ENCODE results near the gene FAM222A.

Gene FAM222A

GRCh38 chr12:109706747-109707469 is 6.7 kb upstream of the FAM222A start:
- no peak for DNase-seq (ENCODE audit: low read depth)
- no peak overlapping the region for H3K4me3 ChIP-seq (ENCODE audit: low read depth, low read length)
- TF ChIP-seq CTCF (conservative IDR thresholded peaks at IDR 0.05; ENCODE audit: low read depth, low read length) = no peak

GRCh38 chr12:109707470-109707821 is 6.2 kb upstream of the FAM222A start:
- no peak for DNase-seq (ENCODE audit: low read depth)
- TF ChIP-seq CTCF (conservative IDR thresholded peaks at IDR 0.05; ENCODE audit: low read depth, low read length) = no peak
- H3K4me3 ChIP-seq (ENCODE audit: low read depth, low read length) = no peak overlapping the region

GRCh38 chr12:109708939-109709338 is 4.7 kb upstream of the FAM222A start:
- no peak overlapping the region for H3K4me3 ChIP-seq (ENCODE audit: low read depth, low read length)
- TF ChIP-seq CTCF (conservative IDR thresholded peaks at IDR 0.05; ENCODE audit: low read depth, low read length) = no peak

GRCh38 chr12:109709401-109709991 is 4.1 kb upstream of the FAM222A start:
- no peak overlapping the region for H3K4me3 ChIP-seq (ENCODE audit: low read depth, low read length)
- no peak for DNase-seq (ENCODE audit: low read depth)
- no peak for TF ChIP-seq CTCF (conservative IDR thresholded peaks at IDR 0.05; ENCODE audit: low read depth, low read length)

More at GRCh38 chr12:109708939-109709338, 4.7 kb upstream of the FAM222A start:
- DNase-seq (ENCODE audit: low read depth) = no peak

- no peak for DNase-seq (ENCODE audit: low read depth)
- TF ChIP-seq CTCF (conservative IDR thresholded peaks at IDR 0.05; ENCODE audit: low read depth, low read length) = no peak
- H3K4me3 ChIP-seq (ENCODE audit: low read depth, low read length) = no peak overlapping the region
Observed at GRCh38 chr12:109710205-109710746, 3.3 kb upstream of the FAM222A start.

GRCh38 chr12:109710747-109711595 is 2.7 kb upstream of the FAM222A start:
- TF ChIP-seq CTCF (conservative IDR thresholded peaks at IDR 0.05; ENCODE audit: low read depth, low read length) = no peak
- peak; percentile 61 for DNase-seq (ENCODE audit: low read depth)
- H3K4me3 ChIP-seq (ENCODE audit: low read depth, low read length) = no peak overlapping the region
